Right ventricle myocardium inferior (tissue), 1 donor: ENCODE measurements around the gene TRIM21. TPM values are rescaled to one million over a fixed set of nuclear protein-coding genes. Genes with fewer than 3 reads are reported as not detected.

Experiments used
- total RNA-seq: library from RNA; stranded (reverse); fragmentation: NEBNext Ultra II Directional; extraction: Animal tissue kit (Norgen Biotek cat#: 25700); gene quantifications from one replicate; pipeline ENCODE4 v1.2.1, GENCODE V29; 2021
- donor health status: DM: no; HTN: yes; CAD: no; lungs with severe emphysema.

The TRIM21 gene
- total RNA-seq, 1 donor from 2014 or later = 10.5 TPM

Other genes with a start within 250 kb of the TRIM21 start
- not detected for gene OR52B4, start 25.3 kb downstream of the TRIM21 start, total RNA-seq
- not detected for gene OR52K2, start 55.6 kb upstream of the TRIM21 start, total RNA-seq
- gene OR52K1, start 88.9 kb upstream of the TRIM21 start, total RNA-seq = not detected
- gene OR52M1, start 151.5 kb upstream of the TRIM21 start, total RNA-seq = not detected
- gene OR52I2, start 188.0 kb upstream of the TRIM21 start, total RNA-seq = not detected
- gene OR52I1, start 200.3 kb upstream of the TRIM21 start, total RNA-seq = not detected
- 11.6 TPM for gene TRIM68, start 214.5 kb upstream of the TRIM21 start, total RNA-seq
- gene OR51D1, start 243.8 kb upstream of the TRIM21 start, total RNA-seq = not detected